Left lung (tissue), 10 donors: Measurements from ENCODE around the gene USP19. TPM values are rescaled to one million over a fixed set of nuclear protein-coding genes. Genes with fewer than 3 reads are reported as not detected.

ENCODE experiments used
- ATAC-seq: fragments of 200-7000 bp; cut with Tn5 transposase; one replicate; pipeline ENCODE4 v1.9.1; 2020; ENCODE audit warnings: moderate library complexity
- DNase-seq, 4 donors: peaks; one replicate each; pipeline ENCODE4 v3.0.0-alpha.2; 2013 to 2020
- H3K27ac ChIP-seq, 2 donors: fragments of 200-600 bp; sonication (generic) in 1 of 2; one replicate each; pipeline versions ENCODE4 v1.5.0 to v1.8.0; 2020 to 2021
- H3K27me3 ChIP-seq, 2 donors: fragments of 200-600 bp; sonication (generic) in 1 of 2; one replicate each; pipeline versions ENCODE4 v1.5.0 to v1.8.0; 2020 to 2021
- H3K36me3 ChIP-seq, 2 donors: fragments of 200-600 bp; sonication (generic) in 1 of 2; one replicate each; pipeline versions ENCODE4 v1.5.0 to v1.8.0; 2020 to 2021
- H3K4me1 ChIP-seq, 2 donors: fragments of 200-600 bp; one replicate each; pipeline ENCODE4 v1.8.0; 2021
- H3K4me3 ChIP-seq, 2 donors: fragments of 200-600 bp; sonication (generic) in 1 of 2; one replicate each; pipeline versions ENCODE4 v1.5.0 to v1.8.0; 2020 to 2021; ENCODE audit warnings: mild to moderate bottlenecking in 1 of 2
- H3K9me3 ChIP-seq, 2 donors: fragments of 200-600 bp; sonication (generic) in 1 of 2; one replicate each; pipeline versions ENCODE4 v1.5.0 to v1.8.0; 2020 to 2021
- intact Hi-C, 2 donors: fragments of 100-400 bp; cut with DNase I; formaldehyde crosslinking; loops; one replicate each; pipeline versions ENCODE4 v1.11.2 to v1.14.2; 2022
- polyA plus RNA-seq, 6 donors: library from polyadenylated mRNA; unstranded; fragments of 120-200 nt; gene quantifications; one replicate each; pipeline ENCODE4 v1.2.1, GENCODE V29; 2013; ENCODE audit not compliant: insufficient read length in 6 of 6
- total RNA-seq, 2 donors: library from RNA; stranded (reverse); fragmentation: NEBNext Ultra II Directional; extraction: Animal tissue kit (Norgen Biotek cat#: 25700); gene quantifications; one replicate each; pipeline ENCODE4 v1.2.1, GENCODE V29; 2021
- TF ChIP-seq, protein P1 (sequence below), 2 donors: fragments of 200-600 bp; sonication (generic) in 1 of 2; IDR thresholded peaks; one replicate each; pipeline versions ENCODE4 v1.5.0 to v1.8.0; 2021; ENCODE audit warnings: antibody characterized with exemption in 2 of 2
- donor health status: DM: no; HTN: yes; CAD: no.
- donor health status: DM: no; HTN: no; CAD: no.

USP19 gene
- total and polyA plus RNA-seq, 8 donors: 42.8 to 55.0 (median 49.8) TPM

DNA sequence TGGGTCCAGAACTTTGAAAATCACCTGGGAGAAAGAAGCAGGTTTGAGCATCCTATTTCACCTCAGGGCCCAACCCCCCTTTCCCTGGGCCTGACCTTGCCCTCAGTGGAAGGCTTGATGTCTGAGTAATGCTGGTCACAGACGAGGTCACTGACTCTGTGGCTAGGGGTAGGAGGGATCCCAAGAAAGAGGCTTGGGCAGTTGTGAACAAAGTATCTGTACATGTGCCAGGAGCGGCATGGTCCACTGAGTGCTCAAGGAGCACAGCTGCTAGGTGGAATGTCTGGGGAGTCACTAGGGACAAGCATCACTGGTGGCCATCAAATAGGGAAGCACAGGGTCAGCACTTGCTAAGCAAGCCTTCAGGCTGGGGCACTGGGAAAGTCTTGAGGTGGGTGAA lies 38.2 kb upstream of the USP19 start:
- no peak overlapping the region for H3K27ac ChIP-seq
- intact Hi-C loops: no loop called here
- H3K9me3 ChIP-seq: no peaks in the 10 kb centered on the region
- no peaks in the 10 kb centered on the region for H3K27me3 ChIP-seq
- ATAC-seq (no peak), DNase-seq (no peak)
- TF ChIP-seq, protein P1, sequence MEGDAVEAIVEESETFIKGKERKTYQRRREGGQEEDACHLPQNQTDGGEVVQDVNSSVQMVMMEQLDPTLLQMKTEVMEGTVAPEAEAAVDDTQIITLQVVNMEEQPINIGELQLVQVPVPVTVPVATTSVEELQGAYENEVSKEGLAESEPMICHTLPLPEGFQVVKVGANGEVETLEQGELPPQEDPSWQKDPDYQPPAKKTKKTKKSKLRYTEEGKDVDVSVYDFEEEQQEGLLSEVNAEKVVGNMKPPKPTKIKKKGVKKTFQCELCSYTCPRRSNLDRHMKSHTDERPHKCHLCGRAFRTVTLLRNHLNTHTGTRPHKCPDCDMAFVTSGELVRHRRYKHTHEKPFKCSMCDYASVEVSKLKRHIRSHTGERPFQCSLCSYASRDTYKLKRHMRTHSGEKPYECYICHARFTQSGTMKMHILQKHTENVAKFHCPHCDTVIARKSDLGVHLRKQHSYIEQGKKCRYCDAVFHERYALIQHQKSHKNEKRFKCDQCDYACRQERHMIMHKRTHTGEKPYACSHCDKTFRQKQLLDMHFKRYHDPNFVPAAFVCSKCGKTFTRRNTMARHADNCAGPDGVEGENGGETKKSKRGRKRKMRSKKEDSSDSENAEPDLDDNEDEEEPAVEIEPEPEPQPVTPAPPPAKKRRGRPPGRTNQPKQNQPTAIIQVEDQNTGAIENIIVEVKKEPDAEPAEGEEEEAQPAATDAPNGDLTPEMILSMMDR (IDR thresholded peaks at IDR 0.05): no peak
- H3K4me3 ChIP-seq: no peak overlapping the region
- H3K36me3 ChIP-seq: peaks cover 0 to 26% of the 10 kb centered on the region in 2 donors
- peaks cover 0 to 10% of the 10 kb centered on the region in 2 donors for H3K4me1 ChIP-seq

DNA sequence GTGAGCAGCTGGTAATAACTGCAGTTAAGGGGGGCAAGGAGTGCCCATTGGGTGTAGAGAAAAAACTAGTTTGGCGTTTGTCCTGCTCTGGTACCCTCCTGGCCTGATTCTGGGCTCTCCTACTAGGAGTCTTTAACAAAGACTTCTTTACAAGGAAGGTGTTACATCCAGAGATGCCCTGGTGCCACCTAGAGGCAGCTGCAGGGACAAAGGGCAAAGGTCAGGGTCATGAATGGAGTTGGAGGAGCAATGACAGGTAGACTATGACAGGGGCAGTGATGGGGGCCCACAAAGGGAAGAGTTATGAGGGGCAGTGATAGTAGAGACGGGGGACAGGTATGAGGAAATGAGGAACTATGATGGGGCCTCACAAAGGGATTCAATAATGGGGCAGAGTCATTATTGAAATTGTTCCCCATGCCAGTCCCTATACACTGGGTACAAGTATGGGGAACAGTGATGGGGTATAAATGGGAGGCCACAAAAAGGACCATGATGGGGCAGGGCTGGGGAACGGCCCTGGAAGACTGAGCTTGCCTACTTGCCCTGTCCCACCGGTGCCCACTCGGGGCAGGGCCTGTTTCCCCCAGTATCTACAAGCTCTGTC lies 37.6 kb upstream of the USP19 start:
- H3K36me3 ChIP-seq: peaks cover 0 to 20% of the 10 kb centered on the region in 2 donors
- H3K4me1 ChIP-seq: peaks cover 0 to 10% of the 10 kb centered on the region in 2 donors
- H3K9me3 ChIP-seq: no peaks in the 10 kb centered on the region
- H3K4me3 ChIP-seq: no peak overlapping the region
- intact Hi-C loops: no loop called here
- no peaks in the 10 kb centered on the region for H3K27me3 ChIP-seq
- DNase-seq (no peak), ATAC-seq (peak; percentile 69)
- TF ChIP-seq, protein P1 (IDR thresholded peaks at IDR 0.05): peak in 1 of 2 donors; percentile 38
- no peak overlapping the region for H3K27ac ChIP-seq

DNA sequence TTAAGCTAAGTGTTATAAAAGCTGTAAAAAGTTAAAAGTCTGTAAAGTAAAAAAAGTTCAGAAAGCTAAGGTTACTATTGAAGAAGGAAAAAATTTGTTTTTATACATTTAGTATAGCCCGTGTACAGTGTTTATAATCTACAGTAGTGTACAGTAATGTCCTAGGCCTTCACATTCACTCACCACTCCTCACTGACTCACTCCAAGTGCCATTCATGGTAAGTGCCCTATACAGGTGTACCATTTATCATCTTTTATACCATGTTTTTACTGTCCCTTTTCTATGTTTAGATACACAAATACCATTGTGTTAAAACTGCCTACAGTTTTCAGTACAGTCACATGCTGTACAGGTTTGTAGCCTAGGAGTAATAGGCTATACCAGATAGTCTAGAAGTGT lies 36.7 kb upstream of the USP19 start:
- H3K27ac ChIP-seq: no peak overlapping the region
- H3K27me3 ChIP-seq: no peaks in the 10 kb centered on the region
- ATAC-seq: no peak
- peaks cover 0 to 5% of the 10 kb centered on the region in 2 donors for H3K4me1 ChIP-seq
- TF ChIP-seq, protein P1 (IDR thresholded peaks at IDR 0.05): no peak
- intact Hi-C loops: no loop called here
- H3K36me3 ChIP-seq: peaks cover 0 to 11% of the 10 kb centered on the region in 2 donors
- DNase-seq: no peak
- no peaks in the 10 kb centered on the region for H3K9me3 ChIP-seq
- no peak overlapping the region for H3K4me3 ChIP-seq

DNA sequence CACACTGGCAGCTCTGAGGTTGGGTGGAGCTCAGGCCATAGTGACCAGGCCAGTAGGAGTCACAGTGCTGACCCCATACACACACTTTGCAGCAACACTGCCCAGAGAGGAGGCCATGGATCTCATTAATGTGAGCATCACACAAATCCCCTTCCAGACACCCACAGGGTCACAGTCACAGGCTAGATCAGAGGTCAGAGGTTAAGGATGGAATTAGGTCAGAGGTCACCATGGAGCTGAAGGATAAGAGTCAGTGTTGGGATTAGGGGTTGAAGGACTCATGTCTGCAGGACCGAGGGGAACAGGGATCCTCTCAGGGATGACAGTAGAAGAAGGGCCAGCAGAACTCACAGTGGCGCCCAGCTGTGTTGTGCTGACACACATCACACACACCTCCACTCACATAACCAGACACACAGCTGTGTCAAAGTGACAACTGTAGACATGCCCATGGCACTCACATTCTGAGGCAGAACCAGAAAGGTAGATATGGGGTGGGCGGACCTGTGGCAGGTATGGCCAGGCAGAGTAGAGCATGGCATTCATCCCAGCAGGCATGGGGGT lies 32.8 kb upstream of the USP19 start:
- Histone ChIP-seq H3K36me3 (no peaks in the 10 kb centered on the region), H3K4me1 (no peaks in the 10 kb centered on the region), H3K9me3 (no peaks in the 10 kb centered on the region), H3K4me3 (no peak overlapping the region), H3K27me3 (no peaks in the 10 kb centered on the region), H3K27ac (no peak overlapping the region)
- ATAC-seq (no peak), DNase-seq (no peak)
- TF ChIP-seq, protein P1 (IDR thresholded peaks at IDR 0.05): no peak
- intact Hi-C loops: no loop called here

DNA sequence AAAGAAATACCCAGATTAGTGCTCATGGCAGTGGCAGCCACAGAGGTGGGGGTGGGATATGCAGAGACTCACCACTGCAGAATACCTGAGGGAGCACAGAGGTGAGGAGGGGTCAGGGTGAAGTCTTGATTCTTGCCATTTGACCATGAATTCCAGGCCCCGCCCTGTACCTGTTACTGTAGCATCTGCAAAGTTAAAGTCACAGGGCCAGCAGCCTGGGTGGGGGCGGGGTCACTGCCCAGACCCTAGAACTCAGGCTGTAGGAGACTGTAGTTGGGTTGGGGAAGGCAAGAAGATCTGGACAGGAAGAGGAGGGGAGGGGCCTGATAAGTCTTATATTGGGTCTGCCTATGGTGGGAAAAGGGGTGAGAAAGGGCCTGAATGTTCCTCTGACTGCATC lies 31.0 kb upstream of the USP19 start:
- TF ChIP-seq, protein P1 (IDR thresholded peaks at IDR 0.05): no peak
- ATAC-seq: no peak
- no peaks in the 10 kb centered on the region for H3K36me3 ChIP-seq
- no peak overlapping the region for H3K4me3 ChIP-seq
- no peaks in the 10 kb centered on the region for H3K27me3 ChIP-seq
- no peaks in the 10 kb centered on the region for H3K4me1 ChIP-seq
- DNase-seq: no peak
- no peaks in the 10 kb centered on the region for H3K9me3 ChIP-seq
- intact Hi-C loops: no loop called here
- no peak overlapping the region for H3K27ac ChIP-seq
